ENCODE measurements around the gene OR2Z1. TPM values are rescaled to one million over a fixed set of nuclear protein-coding genes. Genes with fewer than 3 reads are reported as not detected.

The OR2Z1 gene
- total and polyA plus RNA-seq, 4 donors, result not detected

GRCh38 chr19:8682472-8682871, 39.0 kb upstream of the OR2Z1 start:
- WGBS, 2 donors, result 57 to 66% methylated on average over 2 of the region's 2 CpGs
- Histone ChIP-seq H3K27ac (ENCODE audit: low read depth in 1 of 2, low read length in 1 of 2) (no peak overlapping the region), H3K4me1 (ENCODE audit: control insufficient read depth in 5 of 5, insufficient read depth in 5 of 5, low read length in 5 of 5) (no peaks in the 10 kb centered on the region), H3K27me3 (ENCODE audit: control insufficient read depth in 3 of 3, insufficient read depth in 3 of 3, low read length in 2 of 3) (no peaks in the 10 kb centered on the region), H3K4me3 (no peak overlapping the region), H3K36me3 (ENCODE audit: control insufficient read depth in 4 of 4, insufficient read depth in 4 of 4, low read length in 4 of 4) (no peaks in the 10 kb centered on the region), H3K9ac (ENCODE audit: insufficient read depth in 1 of 2, low read length in 2 of 2) (no peak overlapping the region), H3K9me3 (ENCODE audit: control insufficient read depth in 4 of 4, insufficient read depth in 3 of 4, low read length in 3 of 4) (peaks cover 0 to 7% (median 0%) of the 10 kb centered on the region in 4 donors)
- no peak for TF ChIP-seq CTCF (IDR thresholded peaks at IDR 0.05; ENCODE audit: control extremely low read depth, extremely low read depth)
- DNase-seq, result no peak
- ATAC-seq (ENCODE audit: insufficient read depth, low FRiP score), result no peak

GRCh38 chr19:8682931-8683330, 38.5 kb upstream of the OR2Z1 start:
- Histone ChIP-seq H3K4me3 (no peak overlapping the region), H3K9ac (ENCODE audit: insufficient read depth in 1 of 2, low read length in 2 of 2) (no peak overlapping the region), H3K9me3 (ENCODE audit: control insufficient read depth in 4 of 4, insufficient read depth in 3 of 4, low read length in 3 of 4) (peaks cover 0 to 7% (median 0%) of the 10 kb centered on the region in 4 donors), H3K27ac (ENCODE audit: low read depth in 1 of 2, low read length in 1 of 2) (no peak overlapping the region), H3K27me3 (ENCODE audit: control insufficient read depth in 3 of 3, insufficient read depth in 3 of 3, low read length in 2 of 3) (no peaks in the 10 kb centered on the region), H3K4me1 (ENCODE audit: control insufficient read depth in 5 of 5, insufficient read depth in 5 of 5, low read length in 5 of 5) (no peaks in the 10 kb centered on the region), H3K36me3 (ENCODE audit: control insufficient read depth in 4 of 4, insufficient read depth in 4 of 4, low read length in 4 of 4) (no peaks in the 10 kb centered on the region)
- DNase-seq (no peak), ATAC-seq (ENCODE audit: insufficient read depth, low FRiP score) (no peak)
- no peak for TF ChIP-seq CTCF (IDR thresholded peaks at IDR 0.05; ENCODE audit: control extremely low read depth, extremely low read depth)
- WGBS, 2 donors, result 79 to 91% methylated on average over 1 of the region's 1 CpG

DNA sequence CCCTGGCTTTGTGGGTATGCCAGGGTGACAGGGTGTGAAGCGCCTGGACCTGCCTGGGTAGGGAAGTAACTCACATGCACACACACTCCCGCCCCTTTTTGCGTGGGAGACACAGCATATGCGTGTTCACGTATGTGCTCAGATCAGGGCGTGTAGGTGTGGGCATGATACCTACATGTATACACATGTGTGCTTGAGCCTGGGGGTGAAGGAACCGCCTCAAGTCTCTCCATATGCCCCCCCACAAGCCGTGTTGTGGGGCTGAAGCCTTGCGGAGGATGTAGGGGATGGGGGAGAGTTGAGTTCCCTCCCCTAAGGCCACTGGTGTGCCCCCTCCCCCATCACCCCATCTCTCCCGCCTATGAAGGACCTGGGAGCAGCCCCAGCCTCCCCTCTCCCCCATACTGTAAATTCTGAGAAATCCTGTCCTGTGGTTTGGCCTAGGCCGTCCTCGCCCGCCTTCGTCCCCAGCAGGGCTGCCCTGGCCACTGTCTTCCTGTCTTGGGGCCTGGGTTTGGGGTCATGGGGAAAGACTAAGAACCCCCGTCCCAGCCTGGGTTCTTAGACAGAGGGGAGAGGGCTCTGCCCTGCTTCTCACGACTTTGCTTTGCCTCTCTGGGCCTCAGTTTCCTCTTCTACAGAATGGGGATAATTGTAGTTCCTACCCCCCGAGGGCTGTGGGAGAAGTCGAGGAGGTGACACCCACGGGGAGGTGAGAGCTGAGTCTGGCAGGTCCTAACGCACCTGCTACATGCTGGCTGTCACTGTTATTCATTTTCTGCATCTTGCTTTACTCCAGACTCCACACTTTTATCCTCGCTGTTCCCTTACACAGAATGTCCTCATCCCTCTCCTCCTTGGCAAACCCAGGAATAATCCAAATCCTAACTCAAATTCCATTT, 37.2 kb upstream of the OR2Z1 start:
- WGBS, 2 donors, result 69 to 80% methylated on average over 21 of the region's 21 CpGs
- Histone ChIP-seq H3K27ac (ENCODE audit: low read depth in 1 of 2, low read length in 1 of 2) (no peak overlapping the region), H3K9me3 (ENCODE audit: control insufficient read depth in 4 of 4, insufficient read depth in 3 of 4, low read length in 3 of 4) (peaks cover 0 to 7% (median 0%) of the 10 kb centered on the region in 4 donors), H3K4me1 (ENCODE audit: control insufficient read depth in 5 of 5, insufficient read depth in 5 of 5, low read length in 5 of 5) (no peaks in the 10 kb centered on the region), H3K9ac (ENCODE audit: insufficient read depth in 1 of 2, low read length in 2 of 2) (no peak overlapping the region), H3K4me3 (no peak overlapping the region), H3K36me3 (ENCODE audit: control insufficient read depth in 4 of 4, insufficient read depth in 4 of 4, low read length in 4 of 4) (no peaks in the 10 kb centered on the region), H3K27me3 (ENCODE audit: control insufficient read depth in 3 of 3, insufficient read depth in 3 of 3, low read length in 2 of 3) (no peaks in the 10 kb centered on the region)
- no peak for TF ChIP-seq CTCF (IDR thresholded peaks at IDR 0.05; ENCODE audit: control extremely low read depth, extremely low read depth)
- no peak for ATAC-seq (ENCODE audit: insufficient read depth, low FRiP score)
- DNase-seq, result no peak

Data from lung (tissue), 12 donors.